Panc1 (cell line): ENCODE results near the gene TADA2B. TPM values are rescaled to one million over a fixed set of nuclear protein-coding genes. Genes with fewer than 3 reads are reported as not detected.

Experiments used
- ATAC-seq: fragments of 200-7000 bp; cut with Tn5 transposase; 2 replicates; pipeline ENCODE4 v1.9.1; 2020; ENCODE audit warnings: mild to moderate bottlenecking, moderate library complexity
- BruUV-seq: library from RNA; stranded (reverse); fragments of 400-500 nt; replicated peaks from 2 replicates; lab custom pipeline; 2021; lab: Mats Ljungman, UMichigan
- CTCF ChIA-PET: fragments of 300-600 bp; sonication (Branson Sonifier 250); formaldehyde crosslinking; loops from one replicate; lab custom pipeline; 2022; ENCODE audit warnings: antibody characterized with exemption; lab: Charles Lee
- POLR2A ChIA-PET: fragments of 300-600 bp; sonication (Branson Sonifier 250); formaldehyde crosslinking; loops from one replicate; lab custom pipeline; 2022; ENCODE audit warnings: antibody characterized with exemption; lab: Charles Lee
- DNase-seq: peaks from one replicate; pipeline ENCODE4 v3.0.0-alpha.2; 2010; ENCODE audit warnings: low read depth, low spot score
- H3K27ac ChIP-seq: 2 replicates; pipeline ENCODE4 v1.5.1; 2011; ENCODE audit warnings: mild to moderate bottlenecking, low read length, inconsistent platforms
- H3K27me3 ChIP-seq: fragments of 200-500 bp; sonication (Bioruptor generic); 2 replicates; pipeline ENCODE4 v1.6.0; 2014; ENCODE audit warnings: low read length, inconsistent platforms; ENCODE audit not compliant: control insufficient read depth, insufficient read depth
- H3K36me3 ChIP-seq: fragments of 200-500 bp; sonication (Bioruptor generic); 2 replicates; pipeline ENCODE4 v1.5.1; 2014; ENCODE audit warnings: inconsistent platforms, mild to moderate bottlenecking, low read length, moderate library complexity; ENCODE audit not compliant: control insufficient read depth, insufficient read depth
- H3K4me1 ChIP-seq: 2 replicates; pipeline ENCODE4 v1.5.1; 2011; ENCODE audit warnings: inconsistent platforms, mild to moderate bottlenecking, low read length, moderate library complexity; ENCODE audit not compliant: control insufficient read depth, insufficient read depth
- H3K4me3 ChIP-seq, 2 experiments: 2 replicates each; pipeline ENCODE4 v1.5.1; 2011 to 2012; ENCODE audit warnings: low read depth in 2 of 2, low read length in 2 of 2, mild to moderate bottlenecking in 2 of 2, inconsistent platforms in 1 of 2, moderate library complexity in 1 of 2
- H3K9me3 ChIP-seq: fragments of 200-500 bp; sonication (Bioruptor generic); 2 replicates; pipeline ENCODE4 v1.5.1; 2014; ENCODE audit warnings: low read depth, mild to moderate bottlenecking, inconsistent platforms, low read length, moderate library complexity; ENCODE audit not compliant: control insufficient read depth, insufficient read depth
- POLR2AphosphoS5 ChIP-seq: IDR thresholded peaks from 2 replicates; pipeline ENCODE4 v1.6.1; 2012; ENCODE audit warnings: mild to moderate bottlenecking, low read depth, low read length, moderate library complexity
- REST ChIP-seq, 2 experiments: IDR thresholded peaks; 2 replicates each; pipeline ENCODE4 v1.6.1; 2011 to 2012; ENCODE audit warnings: low read depth in 2 of 2, control low read depth in 1 of 2, low read length in 1 of 2, mild to moderate bottlenecking in 1 of 2, moderate library complexity in 1 of 2; ENCODE audit not compliant: insufficient read depth in 1 of 2
- SIN3A ChIP-seq: IDR thresholded peaks from 2 replicates; pipeline ENCODE4 v1.6.1; 2012; ENCODE audit warnings: low read depth, mild to moderate bottlenecking, low read length, moderate library complexity, borderline replicate concordance; ENCODE audit not compliant: insufficient read depth
- TCF7L2 ChIP-seq: IDR thresholded peaks from 2 replicates; pipeline ENCODE4 v1.6.1; 2011; ENCODE audit warnings: mild to moderate bottlenecking, low read depth, low read length, inconsistent platforms
- in situ Hi-C: cut with HindIII; loops from 2 replicates; pipeline ENCODE4 v1.10.0; 2016; ENCODE audit warnings: low sequenced_read_pairs, low pct_unique_long_range_greater_than_20kb
- intact Hi-C: fragments of 100-400 bp; cut with micrococcal nuclease; formaldehyde crosslinking; loops from one replicate; pipeline ENCODE4 v1.10.0; 2022; ENCODE audit not compliant: unreplicated experiment
- total RNA-seq: library from RNA; stranded (reverse); gene quantifications from one replicate; pipeline ENCODE4 v1.2.1, GENCODE V29; 2021; ENCODE audit not compliant: unreplicated experiment
- TF ChIP-seq, protein P1 (sequence below): fragments of 450-650 bp; IDR thresholded peaks from 2 replicates; pipeline ENCODE4 v1.5.1; 2017; ENCODE audit warnings: mild to moderate bottlenecking

The TADA2B gene
- total RNA-seq, 1 experiment from 2014 or later = 17.6 TPM

DNA sequence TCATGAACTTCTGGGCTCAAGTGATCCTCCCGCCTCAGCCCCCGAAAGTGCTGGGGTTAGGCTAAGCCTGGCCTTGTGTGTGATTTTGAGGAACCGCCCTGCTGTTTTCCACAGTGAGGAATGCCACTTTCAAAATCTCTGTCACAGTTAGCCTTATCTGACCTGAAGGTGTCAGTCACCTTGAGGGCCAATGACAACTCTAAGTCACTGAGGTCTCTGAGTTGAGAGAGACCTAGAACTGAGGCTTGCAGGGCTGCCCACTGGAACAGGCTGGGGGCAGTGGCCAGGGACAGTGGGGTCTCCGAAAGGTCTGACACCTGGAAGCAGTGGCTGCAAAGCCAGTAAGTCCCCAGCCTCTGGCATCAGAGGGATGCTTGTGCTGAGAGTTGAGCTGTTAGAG lies 6.1 kb downstream of the TADA2B start:
- Histone ChIP-seq H3K4me1 (peaks cover 21% of the 10 kb centered on the region), H3K36me3 (no peaks in the 10 kb centered on the region), H3K27me3 (no peaks in the 10 kb centered on the region), H3K9me3 (no peaks in the 10 kb centered on the region), H3K4me3 (no peak overlapping the region), H3K27ac (no peak overlapping the region)
- ATAC-seq (no peak), DNase-seq (no peak)
- ChIA-PET CTCF (interaction anchor here (0.5 kb wide), 1 partner anchor 39 kb away, joined by 10 read pairs; no protein-coding TSS in a partner anchor), POLR2A (no interaction called here)
- TF ChIP-seq, protein P1, sequence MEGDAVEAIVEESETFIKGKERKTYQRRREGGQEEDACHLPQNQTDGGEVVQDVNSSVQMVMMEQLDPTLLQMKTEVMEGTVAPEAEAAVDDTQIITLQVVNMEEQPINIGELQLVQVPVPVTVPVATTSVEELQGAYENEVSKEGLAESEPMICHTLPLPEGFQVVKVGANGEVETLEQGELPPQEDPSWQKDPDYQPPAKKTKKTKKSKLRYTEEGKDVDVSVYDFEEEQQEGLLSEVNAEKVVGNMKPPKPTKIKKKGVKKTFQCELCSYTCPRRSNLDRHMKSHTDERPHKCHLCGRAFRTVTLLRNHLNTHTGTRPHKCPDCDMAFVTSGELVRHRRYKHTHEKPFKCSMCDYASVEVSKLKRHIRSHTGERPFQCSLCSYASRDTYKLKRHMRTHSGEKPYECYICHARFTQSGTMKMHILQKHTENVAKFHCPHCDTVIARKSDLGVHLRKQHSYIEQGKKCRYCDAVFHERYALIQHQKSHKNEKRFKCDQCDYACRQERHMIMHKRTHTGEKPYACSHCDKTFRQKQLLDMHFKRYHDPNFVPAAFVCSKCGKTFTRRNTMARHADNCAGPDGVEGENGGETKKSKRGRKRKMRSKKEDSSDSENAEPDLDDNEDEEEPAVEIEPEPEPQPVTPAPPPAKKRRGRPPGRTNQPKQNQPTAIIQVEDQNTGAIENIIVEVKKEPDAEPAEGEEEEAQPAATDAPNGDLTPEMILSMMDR = no peak
- TF ChIP-seq SIN3A = no peak
- no peak for TF ChIP-seq TCF7L2
- TF ChIP-seq REST (IDR thresholded peaks at IDR 0.05; ENCODE audit: insufficient read depth in 1 of 2, low read depth in 2 of 2, low read length in 1 of 2) = no peak
- TF ChIP-seq POLR2AphosphoS5 = no peak
- no TSS peak for BruUV-seq
- intact Hi-C loops = no loop called here
- in situ Hi-C loops = no loop called here

DNA sequence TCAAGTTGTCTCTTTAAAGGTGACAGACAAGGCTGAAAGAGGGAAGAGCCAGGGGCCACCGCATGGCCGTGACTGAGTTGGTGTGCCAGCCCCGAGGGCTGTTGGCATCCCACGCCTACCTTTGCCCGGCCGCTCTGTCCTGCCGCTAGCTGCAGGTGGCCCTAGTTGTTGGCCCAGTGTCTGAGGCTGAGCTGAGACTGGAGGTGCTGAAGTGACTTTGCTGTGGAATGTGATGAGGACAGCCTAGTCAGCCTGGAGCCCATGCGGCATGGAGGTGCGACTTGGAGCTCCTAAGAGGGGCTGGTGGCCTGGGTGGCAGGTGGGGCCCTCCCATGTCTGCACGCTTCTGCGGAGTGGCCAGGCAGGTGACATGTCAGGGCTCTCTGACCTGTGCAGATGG lies 6.6 kb downstream of the TADA2B start:
- ATAC-seq (no peak; the same call in 1 of the 2 replicates), DNase-seq (no peak)
- intact Hi-C loops (no loop called here), in situ Hi-C loops (no loop called here)
- no peaks in the 10 kb centered on the region for H3K27me3 ChIP-seq
- no peak overlapping the region for H3K4me3 ChIP-seq
- no TSS peak for BruUV-seq
- ChIA-PET CTCF (interaction anchor here (0.5 kb wide), 1 partner anchor 40 kb away, joined by 10 read pairs; no protein-coding TSS in a partner anchor), POLR2A (no interaction called here)
- TF ChIP-seq SIN3A (no peak), REST (IDR thresholded peaks at IDR 0.05; ENCODE audit: insufficient read depth in 1 of 2, low read depth in 2 of 2, low read length in 1 of 2) (no peak), TCF7L2 (no peak), POLR2AphosphoS5 (no peak)
- TF ChIP-seq, protein P1 = no peak
- peaks cover 20% of the 10 kb centered on the region for H3K4me1 ChIP-seq
- H3K27ac ChIP-seq = no peak overlapping the region
- H3K36me3 ChIP-seq = no peaks in the 10 kb centered on the region
- H3K9me3 ChIP-seq = no peaks in the 10 kb centered on the region
